HG03280 (cell line): ENCODE data around the gene MYH7B.

Experiments
- ATAC-seq: cut with Tn5 transposase; IDR thresholded peaks from one replicate; pipeline ENCODE4 v1.9.1; 2021; ENCODE audit warnings: mild to moderate bottlenecking, moderate library complexity; ENCODE audit not compliant: unreplicated experiment

Gene MYH7B

GRCh38 chr20:34989118-34989517, 33.5 kb downstream of the MYH7B start:
- ATAC-seq, result no peak

- no peak for ATAC-seq
Observed at GRCh38 chr20:34989670-34990069, 34.0 kb downstream of the MYH7B start.

DNA sequence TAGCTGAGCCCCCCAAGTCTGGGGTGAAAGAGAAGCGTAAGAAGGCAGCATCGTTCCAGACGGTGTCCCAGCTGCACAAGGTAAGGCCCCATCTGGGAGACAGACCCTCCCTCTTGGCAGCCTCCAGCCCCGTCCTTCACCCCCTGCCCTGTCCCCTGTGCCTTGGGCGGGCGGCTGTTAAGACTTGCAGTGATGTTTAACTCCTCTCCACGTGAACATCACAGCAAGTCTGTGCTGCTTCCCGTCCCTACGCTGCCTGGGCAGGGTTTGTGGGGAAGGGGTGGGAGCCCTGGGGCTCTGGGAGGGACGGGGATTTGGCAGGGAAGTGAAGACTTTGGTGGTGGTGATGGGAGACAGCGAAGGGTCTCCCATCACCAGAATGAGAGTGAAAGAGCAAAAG, 34.6 kb downstream of the MYH7B start:
- no peak for ATAC-seq

DNA sequence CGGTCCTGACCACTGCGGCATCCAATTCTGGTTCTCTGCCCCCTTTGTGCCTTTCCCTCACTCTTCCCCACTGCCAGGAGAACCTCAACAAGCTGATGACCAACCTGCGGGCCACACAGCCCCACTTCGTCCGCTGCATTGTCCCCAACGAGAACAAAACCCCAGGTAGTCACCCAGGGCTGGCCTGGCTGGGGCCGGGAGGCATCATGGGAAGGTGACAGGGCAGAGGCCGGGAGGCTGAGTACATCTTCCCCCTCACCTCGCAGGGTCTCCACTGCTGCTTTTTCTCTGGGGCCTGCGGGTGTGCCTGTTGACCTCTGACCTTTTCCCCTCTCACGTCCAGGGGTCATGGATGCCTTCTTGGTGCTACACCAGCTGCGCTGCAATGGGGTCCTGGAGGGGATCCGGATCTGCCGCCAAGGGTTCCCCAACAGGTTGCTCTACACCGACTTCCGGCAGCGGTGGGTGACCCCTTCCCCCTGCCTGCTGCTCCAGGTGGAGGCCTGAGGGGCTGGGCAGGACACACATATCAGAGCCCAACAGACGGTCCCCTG, 35.1 kb downstream of the MYH7B start:
- no peak for ATAC-seq

DNA sequence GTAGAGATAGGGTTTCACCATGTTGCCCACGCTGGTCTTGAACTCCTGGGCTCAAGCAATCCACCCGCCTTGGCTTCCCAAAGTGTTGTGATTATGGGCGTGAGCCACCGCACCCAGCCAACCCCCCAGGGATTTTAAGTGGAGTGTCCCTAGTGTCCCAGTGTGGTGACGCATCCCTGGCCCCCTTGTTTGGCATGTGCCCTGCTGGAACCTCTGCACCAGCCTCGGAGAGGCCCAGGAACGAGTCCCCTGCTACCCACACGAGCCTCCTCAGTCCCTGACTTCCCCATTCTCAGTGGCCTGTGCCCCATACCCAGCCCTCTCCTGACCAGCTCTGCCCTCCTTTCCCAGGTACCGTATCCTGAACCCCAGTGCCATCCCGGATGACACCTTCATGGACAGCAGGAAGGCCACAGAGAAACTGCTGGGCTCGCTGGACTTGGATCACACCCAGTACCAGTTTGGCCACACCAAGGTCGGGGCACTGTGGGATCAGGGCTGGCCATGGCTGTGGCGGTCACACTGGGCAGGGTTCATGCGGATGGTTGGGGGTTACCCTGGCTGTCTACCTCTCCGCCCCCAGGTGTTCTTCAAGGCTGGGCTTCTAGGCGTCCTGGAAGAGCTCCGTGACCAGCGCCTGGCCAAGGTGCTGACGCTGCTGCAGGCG, 37.2 kb downstream of the MYH7B start:
- ATAC-seq, result no peak

DNA sequence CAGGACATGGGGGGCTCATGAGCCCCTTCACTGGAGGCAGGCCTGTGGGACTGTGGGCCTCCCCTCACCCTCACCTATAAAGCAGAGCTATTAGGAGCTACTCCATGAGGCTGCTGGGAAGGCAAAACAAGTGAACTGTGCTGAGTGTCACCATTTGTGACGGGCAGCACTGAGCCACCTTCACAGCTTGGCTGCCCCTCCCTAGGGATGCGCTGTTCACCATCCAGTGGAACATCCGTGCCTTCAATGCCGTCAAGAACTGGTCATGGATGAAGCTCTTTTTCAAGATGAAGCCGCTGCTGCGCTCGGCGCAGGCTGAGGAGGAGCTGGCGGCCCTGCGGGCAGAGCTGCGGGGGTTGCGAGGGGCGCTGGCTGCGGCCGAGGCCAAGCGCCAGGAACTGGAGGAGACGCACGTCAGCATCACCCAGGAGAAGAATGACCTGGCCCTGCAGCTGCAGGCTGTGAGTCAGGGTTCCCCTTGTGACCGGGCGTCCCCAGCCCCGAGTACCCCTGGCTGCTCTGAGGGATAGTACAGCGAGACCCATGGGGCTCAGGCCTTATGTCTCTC, 38.4 kb downstream of the MYH7B start:
- no peak for ATAC-seq

- ATAC-seq, result no peak
Observed at GRCh38 chr20:34994509-34995131, 39.0 kb downstream of the MYH7B start.

GRCh38 chr20:34995192-34995591, 39.5 kb downstream of the MYH7B start:
- no peak for ATAC-seq

DNA sequence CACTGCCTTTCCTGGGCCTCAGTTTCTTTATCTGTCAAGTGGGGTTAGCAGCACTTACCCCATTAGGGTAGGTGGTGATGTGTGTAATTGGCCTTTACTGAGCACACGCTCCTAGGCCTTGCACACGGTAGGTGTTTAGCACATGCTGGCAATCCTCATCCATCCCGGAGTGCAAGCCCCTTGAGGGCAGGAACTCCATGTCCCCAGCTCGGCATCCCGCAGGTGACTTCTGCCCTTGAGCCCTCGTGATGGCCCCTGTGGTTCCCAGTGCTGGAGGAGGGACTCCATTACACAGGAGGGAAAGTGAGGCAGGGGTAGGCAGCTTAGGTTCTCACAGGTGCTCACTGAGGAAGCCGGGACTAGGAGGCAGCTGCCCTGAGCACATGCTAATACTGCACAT, 40.0 kb downstream of the MYH7B start:
- no peak for ATAC-seq

DNA sequence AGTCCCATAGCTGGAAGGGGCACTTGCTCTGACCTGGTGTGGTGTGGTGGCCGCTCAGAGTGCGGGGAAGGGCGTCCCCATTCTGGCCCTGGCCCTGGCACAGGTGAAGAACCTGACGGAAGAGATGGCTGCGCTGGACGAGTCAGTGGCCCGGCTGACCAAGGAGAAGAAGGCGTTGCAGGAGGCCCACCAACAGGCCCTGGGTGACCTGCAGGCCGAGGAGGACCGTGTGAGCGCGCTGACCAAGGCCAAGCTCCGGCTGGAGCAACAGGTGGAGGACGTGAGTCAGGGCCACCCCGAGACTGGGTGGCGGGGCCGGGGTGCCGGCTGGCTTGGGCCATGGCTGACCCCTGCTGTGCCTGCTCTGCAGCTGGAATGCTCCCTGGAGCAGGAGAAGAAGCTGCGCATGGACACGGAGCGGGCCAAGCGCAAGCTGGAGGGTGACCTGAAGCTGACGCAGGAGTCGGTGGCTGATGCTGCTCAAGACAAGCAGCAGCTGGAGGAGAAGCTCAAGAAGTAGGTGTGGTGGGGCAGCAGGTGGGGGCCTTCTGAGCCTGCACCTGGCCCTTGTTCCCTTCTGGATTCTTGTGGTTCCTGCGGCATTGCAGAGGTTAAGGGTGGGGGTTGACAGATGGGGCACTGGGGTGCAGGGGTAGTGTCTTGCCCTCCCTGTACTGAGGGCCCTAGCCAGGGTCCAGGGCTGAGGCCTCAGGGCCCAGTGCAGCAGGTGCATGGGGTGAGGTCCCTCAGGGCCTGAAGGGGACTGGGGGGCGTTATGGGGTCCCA, 40.8 kb downstream of the MYH7B start:
- no peak for ATAC-seq

DNA sequence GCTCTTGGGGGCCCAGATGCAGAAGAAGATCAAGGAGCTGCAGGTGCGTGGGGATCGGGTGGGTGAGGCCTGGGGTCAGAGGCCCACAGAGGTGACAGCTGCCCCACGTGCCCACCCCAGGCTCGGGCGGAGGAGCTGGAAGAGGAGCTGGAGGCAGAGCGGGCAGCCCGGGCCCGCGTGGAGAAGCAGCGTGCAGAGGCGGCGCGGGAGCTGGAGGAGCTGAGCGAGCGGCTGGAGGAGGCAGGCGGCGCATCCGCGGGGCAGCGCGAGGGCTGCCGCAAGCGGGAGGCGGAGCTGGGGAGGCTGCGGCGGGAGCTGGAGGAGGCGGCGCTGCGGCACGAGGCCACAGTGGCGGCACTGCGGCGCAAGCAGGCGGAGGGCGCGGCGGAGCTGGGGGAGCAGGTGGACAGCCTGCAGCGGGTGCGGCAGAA, 41.5 kb downstream of the MYH7B start:
- ATAC-seq, result no peak

- no peak for ATAC-seq
Observed at GRCh38 chr20:34997774-34998173, 42.1 kb downstream of the MYH7B start.

DNA sequence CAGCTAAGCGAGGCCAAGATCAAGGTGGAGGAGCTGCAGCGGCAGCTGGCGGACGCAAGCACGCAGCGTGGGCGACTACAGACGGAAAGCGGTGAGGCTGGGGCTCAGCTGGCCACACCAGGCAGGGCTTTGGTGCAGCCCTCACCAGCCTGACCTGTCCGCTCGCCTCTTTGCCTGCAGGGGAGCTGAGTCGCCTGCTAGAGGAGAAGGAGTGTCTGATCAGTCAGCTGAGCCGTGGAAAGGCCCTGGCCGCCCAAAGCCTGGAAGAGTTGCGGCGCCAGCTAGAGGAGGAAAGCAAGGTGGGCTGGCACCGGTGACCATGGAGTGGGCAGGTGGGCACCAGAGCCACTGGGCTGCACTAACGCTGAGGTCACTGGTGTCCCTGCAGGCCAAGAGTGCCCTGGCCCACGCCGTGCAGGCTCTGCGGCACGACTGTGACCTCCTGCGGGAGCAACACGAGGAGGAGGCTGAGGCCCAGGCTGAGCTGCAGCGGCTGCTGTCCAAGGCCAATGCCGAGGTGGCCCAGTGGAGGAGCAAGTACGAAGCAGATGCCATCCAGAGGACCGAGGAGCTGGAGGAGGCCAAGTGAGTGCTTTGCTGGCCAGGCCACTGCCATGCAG, 42.8 kb downstream of the MYH7B start:
- no peak for ATAC-seq

GRCh38 chr20:34999021-34999451, 43.4 kb downstream of the MYH7B start:
- ATAC-seq, result no peak

DNA sequence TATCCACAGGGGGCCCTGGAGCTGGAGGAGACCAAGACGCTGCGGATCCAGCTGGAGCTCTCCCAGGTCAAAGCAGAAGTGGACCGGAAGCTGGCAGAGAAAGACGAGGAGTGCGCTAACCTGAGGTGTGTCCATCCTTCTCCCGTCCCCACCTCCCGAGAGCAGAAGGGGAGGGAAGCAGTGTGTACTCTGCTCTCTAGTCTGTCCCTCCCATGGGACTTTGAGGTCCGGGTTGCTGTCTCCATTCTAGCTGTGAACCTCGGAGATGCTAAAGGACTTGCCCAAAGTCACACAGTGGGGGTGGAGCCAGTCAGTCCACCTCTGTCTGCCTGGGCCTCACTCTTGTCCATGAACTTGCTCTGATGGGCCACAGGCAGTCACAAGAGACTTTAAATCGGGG, 44.1 kb downstream of the MYH7B start:
- ATAC-seq, result no peak

DNA sequence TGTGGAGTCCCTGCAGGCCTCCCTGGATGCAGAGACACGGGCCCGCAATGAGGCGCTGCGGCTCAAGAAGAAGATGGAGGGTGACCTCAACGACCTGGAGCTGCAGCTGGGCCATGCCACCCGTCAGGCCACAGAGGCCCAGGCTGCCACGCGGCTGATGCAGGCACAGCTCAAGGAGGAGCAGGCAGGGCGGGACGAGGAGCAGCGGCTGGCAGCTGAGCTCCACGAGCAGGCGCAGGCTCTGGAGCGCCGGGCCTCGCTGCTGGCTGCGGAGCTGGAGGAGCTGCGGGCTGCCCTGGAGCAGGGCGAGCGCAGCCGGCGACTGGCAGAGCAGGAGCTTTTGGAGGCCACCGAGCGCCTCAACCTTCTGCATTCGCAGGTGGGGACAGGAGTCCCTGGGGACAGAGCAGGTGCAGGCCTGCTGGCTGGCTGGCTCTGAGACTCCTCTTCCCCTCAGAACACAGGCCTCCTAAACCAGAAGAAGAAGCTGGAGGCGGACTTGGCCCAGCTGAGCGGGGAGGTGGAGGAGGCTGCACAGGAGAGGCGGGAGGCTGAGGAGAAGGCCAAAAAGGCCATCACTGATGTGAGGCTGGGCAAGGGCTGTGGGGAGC, 44.7 kb downstream of the MYH7B start:
- no peak for ATAC-seq

GRCh38 chr20:35000922-35001595, 45.4 kb downstream of the MYH7B start:
- ATAC-seq, result no peak

DNA sequence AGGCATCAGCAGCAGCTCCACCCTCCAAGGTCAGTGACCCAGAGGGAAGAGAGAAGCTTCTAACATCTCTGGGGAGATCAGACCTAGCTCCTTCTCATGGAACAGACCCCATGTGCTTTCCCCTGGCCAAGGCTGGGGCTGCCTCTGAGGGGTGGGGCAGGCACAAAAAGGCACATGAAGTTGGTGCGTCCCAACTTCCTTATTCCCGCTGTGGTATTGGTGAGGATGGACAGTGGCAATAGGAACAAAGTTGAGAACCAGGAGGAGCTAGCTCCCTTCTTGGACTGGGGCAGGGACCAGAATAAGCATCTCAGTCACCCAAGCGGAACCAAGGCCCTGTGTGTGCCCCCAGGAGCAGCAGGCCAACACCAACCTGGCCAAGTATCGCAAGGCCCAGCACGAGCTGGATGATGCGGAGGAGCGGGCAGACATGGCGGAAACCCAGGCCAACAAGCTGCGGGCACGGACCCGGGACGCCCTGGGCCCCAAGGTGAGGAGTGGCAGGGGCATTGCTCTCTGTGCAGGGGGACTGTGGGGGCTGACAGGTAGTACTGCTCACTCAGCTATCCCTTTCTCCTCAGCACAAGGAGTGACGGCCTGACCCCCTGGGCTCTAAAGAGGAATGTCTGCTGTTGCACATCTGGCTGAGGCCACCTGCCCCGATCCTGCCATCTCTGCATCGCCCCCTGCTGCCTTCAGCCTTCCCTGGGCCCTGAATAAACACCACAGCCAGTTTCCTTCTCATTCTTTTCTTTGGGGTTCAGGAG, 46.1 kb downstream of the MYH7B start:
- no peak for ATAC-seq
